Mucosa of stomach (tissue), 1 donor: ENCODE measurements around the gene TTN.
"Not testable (repeated sequence)": the region's sequence is repeated elsewhere in the genome, so short reads cannot be mapped to it uniquely, and the experiment has no call there.

ENCODE experiments used
- H3K27me3 ChIP-seq: one replicate; pipeline ENCODE4 v1.7.0; 2013; ENCODE audit warnings: mild to moderate bottlenecking, low read length; ENCODE audit not compliant: control insufficient read depth, insufficient read depth
- H3K36me3 ChIP-seq: one replicate; pipeline ENCODE4 v1.7.0; 2013; ENCODE audit warnings: low read length; ENCODE audit not compliant: control insufficient read depth, insufficient read depth
- H3K4me1 ChIP-seq: one replicate; pipeline ENCODE4 v1.7.0; 2013; ENCODE audit warnings: mild to moderate bottlenecking, low read length; ENCODE audit not compliant: control insufficient read depth, insufficient read depth
- H3K4me3 ChIP-seq: one replicate; pipeline ENCODE4 v1.7.0; 2013; ENCODE audit warnings: low read length
- H3K9ac ChIP-seq: one replicate; pipeline ENCODE4 v1.7.0; 2013; ENCODE audit warnings: mild to moderate bottlenecking, low read length, moderate library complexity
- H3K9me3 ChIP-seq: one replicate; pipeline ENCODE4 v1.7.0; 2013; ENCODE audit warnings: mild to moderate bottlenecking, low read length, moderate library complexity; ENCODE audit not compliant: control insufficient read depth
- donor health status: Pancreatic carcinoma.

Gene TTN

GRCh38 chr2:178683877-178684276 is 123.3 kb downstream of the TTN start:
- H3K9ac ChIP-seq = no peak overlapping the region
- H3K4me3 ChIP-seq = no peak overlapping the region
- H3K27me3 ChIP-seq = no peaks in the 10 kb centered on the region
- H3K36me3 ChIP-seq = no peaks in the 10 kb centered on the region
- H3K4me1 ChIP-seq = no peaks in the 10 kb centered on the region
- H3K9me3 ChIP-seq = no peaks in the 10 kb centered on the region

GRCh38 chr2:178681081-178681480 is 126.1 kb downstream of the TTN start:
- H3K4me3 ChIP-seq = no peak overlapping the region
- no peaks in the 10 kb centered on the region for H3K36me3 ChIP-seq
- H3K9ac ChIP-seq = no peak overlapping the region
- H3K9me3 ChIP-seq = no peaks in the 10 kb centered on the region
- no peaks in the 10 kb centered on the region for H3K4me1 ChIP-seq
- H3K27me3 ChIP-seq = no peaks in the 10 kb centered on the region

- H3K4me3 ChIP-seq = no peak overlapping the region
- H3K9ac ChIP-seq = no peak overlapping the region
- no peaks in the 10 kb centered on the region for H3K9me3 ChIP-seq
- no peaks in the 10 kb centered on the region for H3K36me3 ChIP-seq
- H3K27me3 ChIP-seq = no peaks in the 10 kb centered on the region
- no peaks in the 10 kb centered on the region for H3K4me1 ChIP-seq
Measured at GRCh38 chr2:178679891-178680290, 127.3 kb downstream of the TTN start.

- Histone ChIP-seq H3K9me3 (no peaks in the 10 kb centered on the region), H3K4me3 (no peak overlapping the region), H3K27me3 (no peaks in the 10 kb centered on the region), H3K36me3 (no peaks in the 10 kb centered on the region), H3K4me1 (no peaks in the 10 kb centered on the region), H3K9ac (no peak overlapping the region)
Measured at GRCh38 chr2:178677599-178677998, 129.6 kb downstream of the TTN start.

- Histone ChIP-seq H3K36me3 (no peaks in the 10 kb centered on the region), H3K9me3 (no peaks in the 10 kb centered on the region), H3K4me1 (no peaks in the 10 kb centered on the region), H3K27me3 (no peaks in the 10 kb centered on the region), H3K9ac (no peak overlapping the region), H3K4me3 (no peak overlapping the region)
Measured at GRCh38 chr2:178676046-178676445, 131.2 kb downstream of the TTN start.

- H3K9me3 ChIP-seq = no peaks in the 10 kb centered on the region
- no peak overlapping the region for H3K4me3 ChIP-seq
- H3K4me1 ChIP-seq = no peaks in the 10 kb centered on the region
- H3K9ac ChIP-seq = no peak overlapping the region
- H3K36me3 ChIP-seq = no peaks in the 10 kb centered on the region
- H3K27me3 ChIP-seq = no peaks in the 10 kb centered on the region
Measured at GRCh38 chr2:178674122-178674521, 133.1 kb downstream of the TTN start.

- no peaks in the 10 kb centered on the region for H3K4me1 ChIP-seq
- H3K36me3 ChIP-seq = no peaks in the 10 kb centered on the region
- no peaks in the 10 kb centered on the region for H3K27me3 ChIP-seq
- H3K4me3 ChIP-seq = no peak overlapping the region
- H3K9me3 ChIP-seq = no peaks in the 10 kb centered on the region
- no peak overlapping the region for H3K9ac ChIP-seq
Measured at GRCh38 chr2:178666458-178666857, 140.8 kb downstream of the TTN start.

- H3K4me1 ChIP-seq, H3K9ac ChIP-seq, H3K9me3 ChIP-seq: not testable (repeated sequence)
Measured at GRCh38 chr2:178658480-178658879, 148.7 kb downstream of the TTN start.

GRCh38 chr2:178650554-178650953 is 156.7 kb downstream of the TTN start:
- no peaks in the 10 kb centered on the region for H3K27me3 ChIP-seq
- H3K4me3 ChIP-seq = no peak overlapping the region
- no peaks in the 10 kb centered on the region for H3K36me3 ChIP-seq
- no peaks in the 10 kb centered on the region for H3K9me3 ChIP-seq
- no peaks in the 10 kb centered on the region for H3K4me1 ChIP-seq
- H3K9ac ChIP-seq = no peak overlapping the region

More at GRCh38 chr2:178658480-178658879, 148.7 kb downstream of the TTN start:
- not testable (repeated sequence) for H3K36me3 ChIP-seq, H3K27me3 ChIP-seq, H3K4me3 ChIP-seq

GRCh38 chr2:178644919-178645318 is 162.3 kb downstream of the TTN start:
- no peaks in the 10 kb centered on the region for H3K4me1 ChIP-seq
- H3K4me3 ChIP-seq = no peak overlapping the region
- no peak overlapping the region for H3K9ac ChIP-seq
- no peaks in the 10 kb centered on the region for H3K9me3 ChIP-seq
- H3K27me3 ChIP-seq = no peaks in the 10 kb centered on the region
- no peaks in the 10 kb centered on the region for H3K36me3 ChIP-seq

GRCh38 chr2:178641498-178641897 is 165.7 kb downstream of the TTN start:
- Histone ChIP-seq H3K4me1 (no peaks in the 10 kb centered on the region), H3K4me3 (no peak overlapping the region), H3K36me3 (no peaks in the 10 kb centered on the region)

GRCh38 chr2:178635897-178636296 is 171.3 kb downstream of the TTN start:
- Histone ChIP-seq H3K4me3 (no peak overlapping the region), H3K9me3 (no peaks in the 10 kb centered on the region), H3K4me1 (no peaks in the 10 kb centered on the region), H3K36me3 (no peaks in the 10 kb centered on the region), H3K27me3 (no peaks in the 10 kb centered on the region), H3K9ac (no peak overlapping the region)

More at GRCh38 chr2:178641498-178641897, 165.7 kb downstream of the TTN start:
- Histone ChIP-seq H3K27me3 (no peaks in the 10 kb centered on the region), H3K9ac (no peak overlapping the region), H3K9me3 (no peaks in the 10 kb centered on the region)

GRCh38 chr2:178632729-178633128 is 174.5 kb downstream of the TTN start:
- H3K4me3 ChIP-seq = no peak overlapping the region
- H3K36me3 ChIP-seq = no peaks in the 10 kb centered on the region
- no peaks in the 10 kb centered on the region for H3K9me3 ChIP-seq
- no peaks in the 10 kb centered on the region for H3K4me1 ChIP-seq
- no peaks in the 10 kb centered on the region for H3K27me3 ChIP-seq
- no peak overlapping the region for H3K9ac ChIP-seq
